HepG2 (cell line): ENCODE results near the gene CHID1. TPM values are rescaled to one million over a fixed set of nuclear protein-coding genes. Genes with fewer than 3 reads are reported as not detected.

Source experiments
- CREB1 ChIP-seq, 2 experiments: fragments of 450-650 bp in 1 of 2; IDR thresholded peaks; 2 replicates each; pipeline ENCODE4 v1.6.1; 2016 to 2017; ENCODE audit warnings: control low read depth in 1 of 2, mild to moderate bottlenecking in 1 of 2, missing compliant biosample characterization in 1 of 2, missing genetic modification characterization in 1 of 2
- DNMT3B ChIP-seq: conservative IDR thresholded peaks from 2 replicates; pipeline ENCODE4 v1.6.1; 2016; ENCODE audit warnings: missing biosample characterization, control low read depth
- ELF4 ChIP-seq: sonication (generic); formaldehyde crosslinking; IDR thresholded peaks from 2 replicates; pipeline ENCODE4 v1.5.0; 2020; ENCODE audit warnings: missing genetic modification reagents, mild to moderate bottlenecking, moderate library complexity, borderline replicate concordance
- FOXC1 ChIP-seq: sonication (generic); formaldehyde crosslinking; IDR thresholded peaks from 2 replicates; pipeline ENCODE4 v1.8.0; 2022; ENCODE audit warnings: mild to moderate bottlenecking, missing genetic modification reagents, borderline replicate concordance
- IRF1 ChIP-seq: sonication (generic); formaldehyde crosslinking; IDR thresholded peaks from 2 replicates; pipeline ENCODE4 v1.4.0; 2020; ENCODE audit warnings: low read depth, mild to moderate bottlenecking, missing genetic modification reagents
- KAT7 ChIP-seq: IDR thresholded peaks from 2 replicates; pipeline ENCODE4 v1.6.1; 2018; ENCODE audit warnings: borderline replicate concordance, missing compliant biosample characterization
- KDM3A ChIP-seq: IDR thresholded peaks from 2 replicates; pipeline ENCODE4 v1.6.1; 2018; ENCODE audit warnings: low read depth, missing compliant biosample characterization
- NFYB ChIP-seq: sonication (generic); formaldehyde crosslinking; IDR thresholded peaks from 2 replicates; pipeline ENCODE4 v1.4.0; 2020; ENCODE audit warnings: missing genetic modification reagents
- NR2F6 ChIP-seq, 2 experiments: IDR thresholded peaks; 2 replicates each; pipeline ENCODE4 v1.6.1; 2016; ENCODE audit warnings: antibody characterized with exemption in 1 of 2, mild to moderate bottlenecking in 1 of 2
- TARDBP ChIP-seq: sonication (generic); formaldehyde crosslinking; IDR thresholded peaks from 2 replicates; pipeline ENCODE4 v1.8.0; 2022; ENCODE audit warnings: mild to moderate bottlenecking, missing genetic modification reagents
- TIGD3 ChIP-seq: sonication (generic); formaldehyde crosslinking; IDR thresholded peaks from 2 replicates; pipeline ENCODE4 v1.5.1; 2020; ENCODE audit warnings: mild to moderate bottlenecking, missing genetic modification reagents, borderline replicate concordance
- U2AF2 ChIP-seq: fragments of 200-400 bp; formaldehyde crosslinking; IDR thresholded peaks from 2 replicates; pipeline ENCODE4 v1.6.1; 2017; ENCODE audit warnings: low read depth, mild to moderate bottlenecking, low read length
- ZFP36 ChIP-seq: fragments of 150-350 bp; IDR thresholded peaks from 2 replicates; pipeline ENCODE4 v1.6.1; 2018; ENCODE audit warnings: borderline replicate concordance, low read length, low read depth; ENCODE audit not compliant: partially characterized antibody
- ZKSCAN8 ChIP-seq: IDR thresholded peaks from 2 replicates; pipeline ENCODE4 v1.6.1; 2016; ENCODE audit warnings: borderline replicate concordance, missing genetic modification reagents, missing compliant biosample characterization
- ZNF263 ChIP-seq: sonication (generic); formaldehyde crosslinking; IDR thresholded peaks from 2 replicates; pipeline ENCODE4 v1.4.0; 2020; ENCODE audit warnings: missing genetic modification reagents
- ZNF317 ChIP-seq: sonication (generic); formaldehyde crosslinking; IDR thresholded peaks from 2 replicates; pipeline ENCODE4 v1.5.0; 2020; ENCODE audit warnings: mild to moderate bottlenecking, missing genetic modification reagents
- ZNF331 ChIP-seq: sonication (generic); formaldehyde crosslinking; IDR thresholded peaks from 2 replicates; pipeline ENCODE4 v1.4.0; 2020; ENCODE audit warnings: missing genetic modification reagents
- ZNF660 ChIP-seq: sonication (generic); formaldehyde crosslinking; IDR thresholded peaks from 2 replicates; pipeline ENCODE4 v1.5.1; 2020; ENCODE audit warnings: mild to moderate bottlenecking, low read depth, missing genetic modification reagents, borderline replicate concordance
- ZNF672 ChIP-seq: sonication (generic); formaldehyde crosslinking; IDR thresholded peaks from 2 replicates; pipeline ENCODE4 v1.8.1; 2022; ENCODE audit warnings: missing genetic modification reagents
- ZNF816 ChIP-seq: sonication (generic); formaldehyde crosslinking; IDR thresholded peaks from 2 replicates; pipeline ENCODE4 v1.8.0; 2022; ENCODE audit warnings: missing genetic modification reagents, mild to moderate bottlenecking, borderline replicate concordance
- polyA plus RNA-seq, 8 experiments: library from polyadenylated mRNA; depleted of rRNA in 3 of 8; stranded (reverse) in 7 of 8; unstranded in 1 of 8; fragments of >200 nt; fragmentation: Illumina TruSeq in 4 of 8; extraction: Trizol in 4 of 8; gene quantifications; 2 replicates each; pipeline versions ENCODE4 v1.2.1 to v1.2.3, GENCODE V29; 2011 to 2016; ENCODE audit warnings: low read depth in 4 of 8, missing spikeins in 1 of 8, mixed read lengths in 1 of 8; ENCODE audit not compliant: insufficient read depth in 1 of 8
- total RNA-seq, 5 experiments: library from RNA; depleted of rRNA; stranded (reverse); fragments of >200 nt; fragmentation: Illumina TruSeq; extraction: Trizol; gene quantifications; 2 replicates each; pipeline ENCODE4 v1.2.3, GENCODE V29; 2016; ENCODE audit warnings: low read depth in 1 of 5
- TF ChIP-seq, protein P1 (sequence below): sonication (generic); formaldehyde crosslinking; IDR thresholded peaks from 2 replicates; pipeline ENCODE4 v1.5.0; 2020; ENCODE audit warnings: mild to moderate bottlenecking, missing genetic modification reagents
- TF ChIP-seq, protein P2 (sequence below): sonication (generic); formaldehyde crosslinking; IDR thresholded peaks from 2 replicates; pipeline ENCODE4 v1.4.0; 2020; ENCODE audit warnings: low read depth, mild to moderate bottlenecking, missing genetic modification reagents
- TF ChIP-seq, protein P3 (sequence below): sonication (generic); formaldehyde crosslinking; IDR thresholded peaks from 2 replicates; pipeline ENCODE4 v1.4.0; 2020; ENCODE audit warnings: missing genetic modification reagents, mild to moderate bottlenecking, borderline replicate concordance

Gene CHID1
- total and polyA plus RNA-seq, 2 of the 13 experiments (the other 11 are each of a cell fraction or from before 2014, with no cell fraction given): 65.1 to 93.6 TPM

DNA sequence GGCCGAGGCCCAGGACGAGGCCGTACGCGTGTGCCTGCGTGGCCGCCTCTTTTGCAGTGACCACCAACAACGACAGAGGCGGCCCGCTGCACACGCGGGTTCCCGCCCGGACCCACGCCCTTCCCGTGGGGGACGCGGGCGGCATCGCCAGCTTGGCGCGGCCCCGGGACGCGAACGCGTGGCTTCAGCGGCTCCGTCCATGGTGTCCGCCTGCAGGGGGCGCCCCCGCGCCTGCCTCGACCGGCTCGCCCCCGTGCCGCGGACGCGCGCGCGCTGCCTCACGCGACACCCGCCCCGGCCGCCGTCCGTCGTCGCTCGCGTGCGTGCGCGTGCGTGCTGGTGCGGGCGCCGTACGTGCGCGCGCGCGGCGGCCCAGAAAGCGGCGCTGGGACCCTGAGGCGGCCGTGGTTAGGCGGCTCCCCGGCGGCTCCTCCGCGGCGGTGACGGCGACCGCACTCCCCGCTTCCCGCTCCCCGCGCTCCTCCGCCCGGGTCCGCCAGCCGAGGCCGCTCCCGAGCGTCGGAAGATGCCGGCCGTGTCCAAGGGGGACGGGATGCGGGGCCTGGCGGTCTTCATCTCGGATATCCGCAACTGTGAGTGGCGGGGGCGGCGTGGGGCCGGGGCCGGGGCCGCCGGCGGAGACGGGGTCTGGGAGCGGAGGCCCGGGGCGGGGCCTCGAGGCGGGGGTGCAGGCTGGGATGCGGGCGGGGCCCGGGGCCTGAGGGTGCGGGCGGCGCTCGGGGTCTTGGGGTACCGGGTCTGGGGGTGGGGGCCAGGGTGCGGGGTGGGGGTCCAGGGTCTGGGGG is 15.1 kb upstream of the CHID1 start, which contains the start of gene AP2A2 (continued):
- no peak for TF ChIP-seq DNMT3B (CRISPR knock-in tag)
- TF ChIP-seq, protein P1, sequence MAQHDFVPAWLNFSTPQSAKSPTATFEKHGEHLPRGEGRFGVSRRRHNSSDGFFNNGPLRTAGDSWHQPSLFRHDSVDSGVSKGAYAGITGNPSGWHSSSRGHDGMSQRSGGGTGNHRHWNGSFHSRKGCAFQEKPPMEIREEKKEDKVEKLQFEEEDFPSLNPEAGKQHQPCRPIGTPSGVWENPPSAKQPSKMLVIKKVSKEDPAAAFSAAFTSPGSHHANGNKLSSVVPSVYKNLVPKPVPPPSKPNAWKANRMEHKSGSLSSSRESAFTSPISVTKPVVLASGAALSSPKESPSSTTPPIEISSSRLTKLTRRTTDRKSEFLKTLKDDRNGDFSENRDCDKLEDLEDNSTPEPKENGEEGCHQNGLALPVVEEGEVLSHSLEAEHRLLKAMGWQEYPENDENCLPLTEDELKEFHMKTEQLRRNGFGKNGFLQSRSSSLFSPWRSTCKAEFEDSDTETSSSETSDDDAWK (CRISPR knock-in tag): no peak
- TF ChIP-seq NFYB (CRISPR knock-in tag): 0 out of 2 replicates have a peak, but pooled peaks have one; percentile 5
- TF ChIP-seq, protein P2, sequence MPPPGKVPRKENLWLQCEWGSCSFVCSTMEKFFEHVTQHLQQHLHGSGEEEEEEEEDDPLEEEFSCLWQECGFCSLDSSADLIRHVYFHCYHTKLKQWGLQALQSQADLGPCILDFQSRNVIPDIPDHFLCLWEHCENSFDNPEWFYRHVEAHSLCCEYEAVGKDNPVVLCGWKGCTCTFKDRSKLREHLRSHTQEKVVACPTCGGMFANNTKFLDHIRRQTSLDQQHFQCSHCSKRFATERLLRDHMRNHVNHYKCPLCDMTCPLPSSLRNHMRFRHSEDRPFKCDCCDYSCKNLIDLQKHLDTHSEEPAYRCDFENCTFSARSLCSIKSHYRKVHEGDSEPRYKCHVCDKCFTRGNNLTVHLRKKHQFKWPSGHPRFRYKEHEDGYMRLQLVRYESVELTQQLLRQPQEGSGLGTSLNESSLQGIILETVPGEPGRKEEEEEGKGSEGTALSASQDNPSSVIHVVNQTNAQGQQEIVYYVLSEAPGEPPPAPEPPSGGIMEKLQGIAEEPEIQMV (CRISPR knock-in tag): 0 out of 2 replicates have a peak, but pooled peaks have one; percentile 45
- no peak for TF ChIP-seq FOXC1 (CRISPR knock-in tag)
- TF ChIP-seq ZNF816 (CRISPR knock-in tag): no peak
- TF ChIP-seq KAT7 (CRISPR knock-in tag): 0 out of 2 replicates have a peak, but pooled peaks have one; percentile 7
- TF ChIP-seq ZNF660 (CRISPR knock-in tag): no peak
- 0 out of 2 replicates have a peak, but pooled peaks have one; percentile 30 for TF ChIP-seq TARDBP
- no peak for TF ChIP-seq ZNF317 (CRISPR knock-in tag)
- no peak for TF ChIP-seq KDM3A
- no peak for TF ChIP-seq ELF4 (CRISPR knock-in tag)
- TF ChIP-seq U2AF2: no peak
- TF ChIP-seq ZNF331 (CRISPR knock-in tag): no peak; the same call in 1 of the 2 replicates
- no peak for TF ChIP-seq ZNF263 (CRISPR knock-in tag)
- TF ChIP-seq IRF1 (CRISPR knock-in tag): no peak
- no peak for TF ChIP-seq TIGD3
- no peak; the same call in 1 of the 2 replicates for TF ChIP-seq CREB1 (IDR thresholded peaks at IDR 0.05)
- TF ChIP-seq CREB1 (CRISPR knock-in tag; IDR thresholded peaks at IDR 0.05): no peak
- 0 out of 2 replicates have a peak, but pooled peaks have one; percentile 13 for TF ChIP-seq ZNF672 (CRISPR knock-in tag)
- TF ChIP-seq ZKSCAN8 (CRISPR knock-in tag): no peak
- TF ChIP-seq ZFP36: no peak
- TF ChIP-seq, protein P3, sequence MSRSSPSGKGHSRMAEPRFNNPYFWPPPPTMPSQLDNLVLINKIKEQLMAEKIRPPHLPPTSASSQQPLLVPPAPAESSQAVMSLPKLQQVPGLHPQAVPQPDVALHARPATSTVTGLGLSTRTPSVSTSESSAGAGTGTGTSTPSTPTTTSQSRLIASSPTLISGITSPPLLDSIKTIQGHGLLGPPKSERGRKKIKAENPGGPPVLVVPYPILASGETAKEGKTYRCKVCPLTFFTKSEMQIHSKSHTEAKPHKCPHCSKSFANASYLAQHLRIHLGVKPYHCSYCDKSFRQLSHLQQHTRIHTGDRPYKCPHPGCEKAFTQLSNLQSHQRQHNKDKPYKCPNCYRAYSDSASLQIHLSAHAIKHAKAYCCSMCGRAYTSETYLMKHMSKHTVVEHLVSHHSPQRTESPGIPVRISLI: peak; percentile 20; the same call in 1 of the 2 replicates
- no peak for TF ChIP-seq NR2F6 (IDR thresholded peaks at IDR 0.05)
- TF ChIP-seq NR2F6 (CRISPR knock-in tag; IDR thresholded peaks at IDR 0.05): no peak
